Breast epithelium (tissue), 4 donors: Measurements from ENCODE around the gene ZMIZ1. TPM values are rescaled to one million over a fixed set of nuclear protein-coding genes. Genes with fewer than 3 reads are reported as not detected.

ENCODE experiments used
- DNase-seq, 2 donors: peaks; one replicate each; pipeline ENCODE4 v3.0.0-alpha.2; 2019; ENCODE audit warnings: low spot score in 2 of 2
- H3K27ac ChIP-seq, 2 donors: fragments of 200-600 bp; sonication (generic) in 1 of 2; one replicate each; pipeline ENCODE4 v1.5.1; 2016 to 2019; ENCODE audit warnings: mild to moderate bottlenecking in 1 of 2
- H3K27me3 ChIP-seq, 2 donors: fragments of 200-600 bp; sonication (generic) in 1 of 2; one replicate each; pipeline versions ENCODE4 v1.5.1 to v1.6.0; 2017 to 2019; ENCODE audit warnings: control low read depth in 1 of 2, mild to moderate bottlenecking in 1 of 2
- H3K36me3 ChIP-seq: fragments of 200-600 bp; one replicate; pipeline ENCODE4 v1.5.1; 2019
- H3K4me1 ChIP-seq, 2 donors: fragments of 200-600 bp; sonication (generic); one replicate each; pipeline ENCODE4 v1.5.1; 2016 to 2019; ENCODE audit warnings: control low read depth in 1 of 2
- H3K4me3 ChIP-seq, 3 donors: fragments of 200-600 bp; sonication (generic); 1 replicate in 2 of 3; 2 replicates in 1 of 3; pipeline ENCODE4 v1.5.1; 2016 to 2019; ENCODE audit warnings: mild to moderate bottlenecking in 3 of 3, moderate library complexity in 2 of 3
- H3K9me3 ChIP-seq, 2 donors: fragments of 200-600 bp; sonication (generic) in 1 of 2; one replicate each; pipeline ENCODE4 v1.5.1; 2016 to 2019; ENCODE audit warnings: control low read depth in 1 of 2
- POLR2A ChIP-seq: fragments of 450-650 bp; IDR thresholded peaks from one replicate; pipeline ENCODE4 v1.6.1; 2016; ENCODE audit warnings: antibody characterized with exemption, mild to moderate bottlenecking, moderate library complexity
- POLR2AphosphoS5 ChIP-seq, 3 donors: sonication (generic); formaldehyde crosslinking; IDR thresholded peaks; one replicate each; pipeline ENCODE4 v1.6.1; 2017; ENCODE audit warnings: antibody characterized with exemption in 3 of 3
- intact Hi-C: fragments of 100-400 bp; cut with DNase I; formaldehyde crosslinking; loops from one replicate; pipeline ENCODE4 v1.15.1; 2023; ENCODE audit warnings: low total_unique reads
- total RNA-seq, 3 donors: library from RNA; depleted of rRNA; stranded (reverse); fragments of >200 nt; gene quantifications; one replicate each; pipeline ENCODE4 v1.1.0, GENCODE V29; 2016
- TF ChIP-seq, protein P1 (sequence below), 3 donors: fragments of 450-650 bp; IDR thresholded peaks; one replicate each; pipeline ENCODE4 v1.5.1; 2016 to 2017; ENCODE audit warnings: antibody characterized with exemption in 3 of 3, mild to moderate bottlenecking in 3 of 3, moderate library complexity in 3 of 3

Gene ZMIZ1
- total RNA-seq, 3 donors from 2014 or later = 34.4 to 63.7 (median 39.8) TPM

DNA sequence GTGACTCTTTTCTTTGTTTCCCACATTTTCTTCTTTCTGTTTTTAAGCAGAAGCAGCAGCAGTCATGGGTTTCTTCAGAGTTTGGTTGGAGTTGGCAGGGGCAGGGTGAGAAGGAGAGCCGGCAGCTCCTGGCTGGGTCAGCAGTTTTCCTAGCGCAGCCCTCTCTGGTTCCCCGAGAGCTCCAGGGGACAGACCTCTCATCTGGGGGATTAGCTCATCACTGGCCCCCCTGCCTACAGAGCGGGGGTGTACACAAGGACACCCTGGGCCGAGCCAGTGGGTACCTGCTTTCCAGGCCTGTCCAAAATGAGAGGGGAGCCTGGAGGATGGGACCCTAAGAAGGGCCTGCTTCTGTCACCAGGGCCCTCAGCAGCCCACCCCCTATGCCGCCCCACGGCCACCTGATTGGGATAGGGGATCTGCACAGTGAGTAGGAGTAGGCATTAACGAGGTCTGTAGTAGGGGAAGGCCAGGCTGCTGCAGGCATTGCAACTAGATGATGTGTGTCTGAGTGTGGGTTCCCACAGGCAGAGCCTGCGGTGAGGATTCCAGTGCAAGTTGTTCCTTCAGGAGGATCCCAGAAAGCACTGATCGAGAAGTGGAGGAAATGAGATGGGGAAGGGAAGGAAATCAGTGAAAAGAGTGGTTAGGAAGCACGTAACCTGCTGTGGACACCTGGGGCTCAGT lies 155.6 kb downstream of the ZMIZ1 start:
- intact Hi-C loops = no loop called here

DNA sequence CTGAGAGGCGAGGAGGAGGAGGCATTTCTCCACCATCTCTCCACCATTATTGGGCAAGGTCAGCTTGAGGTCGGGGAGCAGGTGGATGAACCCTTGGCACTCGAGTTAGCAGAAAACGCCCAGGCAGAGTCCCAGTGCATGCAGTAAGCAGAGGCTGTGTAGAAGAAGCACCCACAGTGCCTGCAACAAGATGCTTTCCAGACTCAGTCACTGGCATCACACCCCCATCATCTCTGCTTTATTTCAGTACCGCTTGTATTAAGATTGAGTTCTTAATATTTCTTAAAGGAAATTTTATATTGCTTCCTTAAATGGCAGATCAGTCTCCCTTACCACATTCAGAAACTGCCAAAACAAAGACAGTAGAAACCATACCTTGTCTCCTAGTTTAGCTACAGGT lies 156.2 kb downstream of the ZMIZ1 start:
- Histone ChIP-seq H3K4me3 (no peak overlapping the region), H3K4me1 (peaks cover 13 to 41% of the 10 kb centered on the region in 2 donors), H3K27ac (no peak overlapping the region), H3K36me3 (no peaks in the 10 kb centered on the region), H3K27me3 (no peaks in the 10 kb centered on the region), H3K9me3 (no peaks in the 10 kb centered on the region)
- DNase-seq = no peak
- intact Hi-C loops = loop anchor here (1.0 kb wide), 1 partner anchor 38 kb away; no protein-coding TSS in a partner anchor
- TF ChIP-seq, protein P1, sequence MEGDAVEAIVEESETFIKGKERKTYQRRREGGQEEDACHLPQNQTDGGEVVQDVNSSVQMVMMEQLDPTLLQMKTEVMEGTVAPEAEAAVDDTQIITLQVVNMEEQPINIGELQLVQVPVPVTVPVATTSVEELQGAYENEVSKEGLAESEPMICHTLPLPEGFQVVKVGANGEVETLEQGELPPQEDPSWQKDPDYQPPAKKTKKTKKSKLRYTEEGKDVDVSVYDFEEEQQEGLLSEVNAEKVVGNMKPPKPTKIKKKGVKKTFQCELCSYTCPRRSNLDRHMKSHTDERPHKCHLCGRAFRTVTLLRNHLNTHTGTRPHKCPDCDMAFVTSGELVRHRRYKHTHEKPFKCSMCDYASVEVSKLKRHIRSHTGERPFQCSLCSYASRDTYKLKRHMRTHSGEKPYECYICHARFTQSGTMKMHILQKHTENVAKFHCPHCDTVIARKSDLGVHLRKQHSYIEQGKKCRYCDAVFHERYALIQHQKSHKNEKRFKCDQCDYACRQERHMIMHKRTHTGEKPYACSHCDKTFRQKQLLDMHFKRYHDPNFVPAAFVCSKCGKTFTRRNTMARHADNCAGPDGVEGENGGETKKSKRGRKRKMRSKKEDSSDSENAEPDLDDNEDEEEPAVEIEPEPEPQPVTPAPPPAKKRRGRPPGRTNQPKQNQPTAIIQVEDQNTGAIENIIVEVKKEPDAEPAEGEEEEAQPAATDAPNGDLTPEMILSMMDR (IDR thresholded peaks at IDR 0.05) = no peak
- TF ChIP-seq POLR2AphosphoS5 (IDR thresholded peaks at IDR 0.05) = no peak
- no peak for TF ChIP-seq POLR2A

More for the DNA sequence above, 155.6 kb downstream of the ZMIZ1 start:
- no peak overlapping the region for H3K4me3 ChIP-seq
- no peaks in the 10 kb centered on the region for H3K9me3 ChIP-seq
- H3K36me3 ChIP-seq = no peaks in the 10 kb centered on the region
- peak overlapping the region in 1 of 2 donors; percentile 34 for H3K27ac ChIP-seq
- DNase-seq = no peak
- peaks cover 8 to 35% of the 10 kb centered on the region in 2 donors for H3K4me1 ChIP-seq
- TF ChIP-seq POLR2A (no peak), POLR2AphosphoS5 (IDR thresholded peaks at IDR 0.05) (no peak)
- TF ChIP-seq, protein P1 (IDR thresholded peaks at IDR 0.05) = no peak
- H3K27me3 ChIP-seq = no peaks in the 10 kb centered on the region

DNA sequence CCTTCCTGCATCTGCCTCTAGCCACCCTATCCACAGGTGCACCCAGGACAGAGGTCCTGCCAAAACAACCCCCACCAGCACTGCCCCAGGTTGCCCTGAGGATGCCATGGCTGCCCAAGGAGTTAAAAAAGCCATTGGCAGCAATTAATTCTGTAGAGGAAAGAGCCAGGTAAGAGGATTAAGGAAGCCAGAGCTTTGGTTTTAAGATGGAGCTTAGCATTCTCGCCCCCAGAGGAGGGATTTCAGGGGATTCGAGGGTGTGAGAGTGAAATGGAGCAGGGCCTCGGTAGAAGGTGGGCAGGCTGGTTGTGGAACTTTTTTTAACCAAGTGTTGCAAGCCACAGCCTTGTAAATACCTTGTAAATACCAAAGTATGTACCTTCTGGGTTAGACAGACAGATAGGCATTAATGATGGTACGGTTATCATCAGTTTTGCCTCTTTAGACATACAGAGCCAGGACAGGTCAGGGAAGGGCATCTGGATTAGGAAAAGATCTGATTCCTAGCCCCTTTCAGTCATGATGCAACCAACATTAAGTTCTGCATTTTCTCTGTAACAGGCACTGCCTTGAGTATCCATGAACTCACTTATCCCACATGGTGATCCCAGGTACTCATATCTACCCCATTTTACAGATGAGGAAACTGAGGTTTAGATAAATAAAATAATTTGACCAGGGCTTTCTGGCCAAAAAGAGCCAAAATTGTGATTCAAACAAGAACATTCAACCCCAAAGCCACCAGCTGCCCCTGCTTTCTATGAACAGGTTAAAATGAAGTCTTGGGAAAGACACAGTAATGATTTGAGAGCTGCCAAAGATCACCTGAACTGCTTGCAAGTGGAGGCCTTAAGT lies 157.9 kb downstream of the ZMIZ1 start:
- no peak for DNase-seq
- H3K4me3 ChIP-seq = no peak overlapping the region
- peaks cover 7 to 36% of the 10 kb centered on the region in 2 donors for H3K4me1 ChIP-seq
- intact Hi-C loops = no loop called here
- H3K9me3 ChIP-seq = no peaks in the 10 kb centered on the region
- no peak for TF ChIP-seq POLR2A
- TF ChIP-seq, protein P1 (IDR thresholded peaks at IDR 0.05) = no peak
- TF ChIP-seq POLR2AphosphoS5 (IDR thresholded peaks at IDR 0.05) = no peak
- H3K36me3 ChIP-seq = no peaks in the 10 kb centered on the region
- H3K27ac ChIP-seq = peak overlapping the region; percentile 76 to 82
- H3K27me3 ChIP-seq = no peaks in the 10 kb centered on the region

DNA sequence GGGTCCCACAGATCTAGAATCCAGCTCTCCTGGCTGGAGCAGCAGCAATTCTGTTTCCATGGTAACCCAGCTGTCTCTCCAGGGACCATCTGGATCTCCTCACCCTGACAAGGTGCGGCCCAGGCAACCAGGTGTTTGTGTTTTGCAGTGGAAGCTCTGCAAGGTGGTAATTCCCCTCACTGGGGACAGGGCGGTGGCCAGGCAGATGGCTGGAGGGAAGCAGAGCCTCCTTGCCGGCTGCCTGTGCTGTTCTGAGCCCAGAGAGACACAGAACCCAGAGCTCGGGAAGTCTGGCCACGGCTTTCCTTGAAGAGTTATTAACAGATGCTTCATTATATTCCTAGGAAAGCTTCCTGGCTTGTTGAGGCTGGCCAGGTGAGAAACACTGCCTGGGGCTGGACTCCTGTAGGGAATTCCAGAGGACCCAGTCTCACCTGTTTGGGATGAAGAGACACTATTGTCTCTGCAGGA lies 160.3 kb downstream of the ZMIZ1 start:
- peak overlapping the region; percentile 76 to 82 for H3K27ac ChIP-seq
- intact Hi-C loops = no loop called here
- H3K36me3 ChIP-seq = no peaks in the 10 kb centered on the region

More for the DNA sequence above, 160.3 kb downstream of the ZMIZ1 start:
- Histone ChIP-seq H3K4me3 (no peak overlapping the region), H3K4me1 (peaks cover 7 to 15% of the 10 kb centered on the region in 2 donors), H3K27me3 (no peaks in the 10 kb centered on the region), H3K9me3 (no peaks in the 10 kb centered on the region)
- DNase-seq = peak in 1 of 2 donors; percentile 79
- no peak for TF ChIP-seq POLR2A
- TF ChIP-seq POLR2AphosphoS5 (IDR thresholded peaks at IDR 0.05) = peak in 1 of 3 donors; percentile 22
- TF ChIP-seq, protein P1 (IDR thresholded peaks at IDR 0.05) = no peak
